Measurements from ENCODE around the gene C14orf132. TPM values are rescaled to one million over a fixed set of nuclear protein-coding genes. Genes with fewer than 3 reads are reported as not detected.

Gene C14orf132
- total RNA-seq, 2 experiments from 2014 or later, result 0.80 to 1.1 TPM

DNA sequence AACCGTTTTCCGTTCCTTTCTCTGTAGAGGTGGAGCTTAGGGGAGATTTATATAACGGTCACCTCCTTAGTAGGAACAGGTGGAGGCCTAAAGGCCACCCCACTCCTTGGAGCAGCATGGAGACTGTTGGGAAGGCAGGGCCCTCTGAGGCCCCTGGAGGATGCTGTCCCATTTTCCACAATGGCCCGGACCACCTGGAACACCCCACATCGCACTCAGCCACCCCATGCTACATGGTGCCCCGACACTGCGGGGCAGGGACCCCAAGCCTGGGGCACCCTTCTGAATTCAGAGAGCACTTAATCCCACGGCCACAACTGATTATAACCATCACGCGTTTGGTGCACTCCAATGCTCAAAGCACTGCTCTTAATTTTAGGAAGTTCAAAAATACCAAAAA, 41.4 kb downstream of the C14orf132 start:
- POLR2A ChIA-PET, result no interaction called here
- CTCF ChIA-PET, result no interaction called here

GRCh38 chr14:96081224-96081623, 42.1 kb downstream of the C14orf132 start:
- CTCF ChIA-PET, result no interaction called here
- POLR2A ChIA-PET, result no interaction called here

GRCh38 chr14:96081767-96082400, 42.7 kb downstream of the C14orf132 start:
- ChIA-PET CTCF (no interaction called here), POLR2A (no interaction called here)

DNA sequence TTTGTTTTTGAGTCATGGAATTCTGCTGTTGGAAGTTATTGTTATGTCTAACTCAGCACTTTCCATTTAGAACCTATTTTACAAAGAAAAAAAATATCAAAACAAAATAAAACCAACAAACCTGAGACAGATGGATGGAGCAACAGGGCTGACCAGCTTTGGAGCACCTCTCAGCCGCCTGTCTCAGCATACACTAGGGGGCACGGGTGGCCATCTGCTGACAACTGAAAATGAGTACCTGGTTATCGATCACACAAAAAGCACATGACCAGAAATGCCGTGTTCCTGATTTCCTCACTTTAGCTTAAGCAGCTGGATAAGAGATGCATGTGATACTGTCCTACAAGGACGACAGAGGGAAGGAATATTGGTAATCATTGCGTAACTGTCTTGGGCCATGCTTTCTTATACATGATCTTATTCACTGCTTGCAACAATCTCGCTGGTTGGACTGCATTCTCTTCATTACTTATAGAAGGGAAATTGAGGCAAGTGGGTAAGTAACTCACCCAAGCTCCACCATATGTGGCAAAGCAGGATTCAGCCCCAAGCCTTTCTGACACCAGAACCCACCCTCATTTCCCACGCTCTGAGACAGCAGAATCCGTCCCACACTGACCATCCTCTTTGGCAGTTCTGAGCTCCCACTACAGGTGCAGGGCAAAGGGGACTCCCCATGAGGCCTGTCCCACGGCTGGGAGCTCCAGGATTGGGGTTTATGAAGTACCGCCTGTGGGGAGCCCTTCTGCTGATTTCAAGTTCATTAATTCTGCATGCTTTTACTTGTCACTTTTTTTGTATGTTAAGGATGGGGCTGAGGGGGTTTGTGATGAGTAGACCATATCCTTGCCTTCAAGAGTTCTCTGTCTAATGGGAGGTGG, 43.5 kb downstream of the C14orf132 start:
- POLR2A ChIA-PET, result no interaction called here
- CTCF ChIA-PET, result no interaction called here

DNA sequence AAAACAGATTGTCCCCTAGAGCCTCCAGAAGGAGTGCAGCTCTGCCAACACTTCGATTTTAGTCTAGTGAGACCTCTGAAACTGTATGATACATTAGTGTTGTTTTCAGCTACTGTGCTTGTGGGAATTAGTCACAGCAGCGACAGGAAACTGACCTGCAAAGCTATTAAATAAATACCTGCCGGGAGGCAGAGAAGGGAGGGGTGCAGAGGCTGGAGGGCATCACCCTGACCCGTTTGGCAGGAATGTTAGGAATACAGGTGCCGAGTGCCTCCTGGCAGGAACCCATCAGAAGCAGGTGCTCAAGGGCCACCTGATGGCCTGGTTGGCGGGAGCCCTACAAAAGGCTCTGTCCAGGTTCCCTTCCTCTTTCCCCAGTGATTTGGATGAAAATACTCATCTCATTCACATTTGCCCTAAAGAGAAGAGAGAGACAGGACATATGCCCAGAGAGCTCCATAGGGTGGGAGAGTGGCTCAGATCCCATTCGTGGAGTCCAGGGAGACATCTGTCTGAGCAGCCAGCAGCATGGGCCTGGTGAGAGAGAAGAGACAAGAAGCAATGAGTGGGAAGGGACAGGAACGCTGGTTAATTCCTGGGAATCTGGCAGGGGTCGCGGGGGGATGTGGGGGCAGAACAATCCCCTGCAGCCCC, 44.6 kb downstream of the C14orf132 start:
- ChIA-PET POLR2A (no interaction called here), CTCF (no interaction called here)

DNA sequence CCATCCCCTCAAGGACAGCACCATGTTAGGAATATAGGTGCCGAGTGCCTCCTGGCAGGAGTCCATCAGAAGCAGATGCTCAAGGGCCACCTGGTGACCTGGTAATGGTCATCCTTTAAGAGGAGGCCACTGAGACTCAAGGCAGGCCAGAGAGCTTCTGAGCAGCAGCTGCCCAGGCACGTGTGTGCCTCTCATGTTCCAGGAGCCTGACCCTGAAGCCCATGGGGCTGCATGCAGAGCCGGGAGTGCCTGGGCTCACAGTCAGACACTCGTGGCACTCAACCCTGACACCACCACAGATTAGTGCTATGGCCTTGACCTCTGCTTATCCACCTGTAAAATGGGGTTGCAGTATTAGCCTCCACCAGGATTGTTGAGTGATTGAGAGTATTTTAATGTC, 45.6 kb downstream of the C14orf132 start:
- ChIA-PET POLR2A (no interaction called here), CTCF (no interaction called here)

DNA sequence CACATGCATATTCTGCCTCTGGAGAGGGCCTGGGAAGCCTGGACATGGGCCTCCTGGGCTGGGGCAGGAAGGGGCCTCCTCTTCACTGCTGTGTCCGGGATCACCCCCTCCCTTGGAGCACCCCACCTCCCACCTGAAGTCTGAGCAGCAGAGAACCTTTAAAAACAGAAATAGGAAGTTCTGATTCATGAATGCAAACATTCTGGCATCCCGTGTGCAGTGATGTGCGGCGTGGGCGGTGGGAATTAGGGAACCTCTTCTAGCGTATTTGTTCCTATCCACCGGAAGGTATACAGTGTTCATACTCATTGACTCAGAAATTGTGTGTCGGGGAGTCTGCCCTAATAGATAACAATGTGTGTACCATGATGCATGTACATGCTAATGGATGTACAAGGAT, 46.2 kb downstream of the C14orf132 start:
- POLR2A ChIA-PET, result no interaction called here
- CTCF ChIA-PET, result no interaction called here

DNA sequence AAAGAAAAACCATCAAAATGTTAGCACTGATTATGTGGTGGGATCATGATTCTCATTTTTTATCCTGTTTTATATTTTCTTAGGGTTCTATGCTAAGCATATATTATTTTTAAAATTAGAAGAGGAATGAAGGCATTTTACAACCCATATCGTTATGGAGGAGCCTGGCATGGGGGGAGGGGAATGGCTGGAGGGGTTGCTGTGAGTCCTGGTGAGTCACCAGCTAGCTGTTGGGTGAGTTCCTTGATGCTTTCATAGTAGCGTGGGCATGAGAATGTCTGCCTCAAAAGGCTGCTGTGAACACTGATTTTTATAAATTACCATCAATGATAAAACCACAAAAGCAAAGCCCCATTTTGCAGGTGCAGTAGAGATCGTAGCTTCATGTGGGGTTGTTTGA, 46.9 kb downstream of the C14orf132 start:
- POLR2A ChIA-PET, result no interaction called here
- CTCF ChIA-PET, result no interaction called here

GRCh38 chr14:96086574-96087077, 47.5 kb downstream of the C14orf132 start:
- ChIA-PET CTCF (no interaction called here), POLR2A (no interaction called here)

GRCh38 chr14:96088074-96088473, 48.9 kb downstream of the C14orf132 start:
- ChIA-PET POLR2A (no interaction called here), CTCF (no interaction called here)

GRCh38 chr14:96088481-96088880, 49.3 kb downstream of the C14orf132 start:
- POLR2A ChIA-PET, result no interaction called here
- CTCF ChIA-PET, result no interaction called here

DNA sequence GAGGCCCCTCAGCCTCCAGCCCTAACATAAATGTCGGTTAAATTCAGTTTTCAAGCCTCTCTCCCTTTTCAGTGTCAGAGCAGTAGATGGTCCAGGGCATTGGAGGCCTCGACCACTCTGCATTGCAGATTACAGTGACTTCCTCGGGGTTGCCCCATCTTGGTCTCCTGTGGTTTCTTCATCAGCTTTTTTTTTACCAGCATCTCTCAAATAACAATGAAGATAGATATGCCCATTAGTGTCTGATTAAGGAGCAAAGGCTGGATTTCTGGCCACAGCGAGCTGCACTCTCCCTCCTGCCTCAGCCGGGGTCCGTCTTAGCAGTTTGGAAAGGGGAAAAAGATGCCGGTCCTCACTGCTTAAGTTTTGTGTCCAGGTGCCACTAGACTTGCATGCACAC, 49.7 kb downstream of the C14orf132 start:
- CTCF ChIA-PET, result no interaction called here
- POLR2A ChIA-PET, result no interaction called here

- ChIA-PET POLR2A (no interaction called here), CTCF (no interaction called here)
Measured at GRCh38 chr14:96089401-96089800, 50.2 kb downstream of the C14orf132 start.

DNA sequence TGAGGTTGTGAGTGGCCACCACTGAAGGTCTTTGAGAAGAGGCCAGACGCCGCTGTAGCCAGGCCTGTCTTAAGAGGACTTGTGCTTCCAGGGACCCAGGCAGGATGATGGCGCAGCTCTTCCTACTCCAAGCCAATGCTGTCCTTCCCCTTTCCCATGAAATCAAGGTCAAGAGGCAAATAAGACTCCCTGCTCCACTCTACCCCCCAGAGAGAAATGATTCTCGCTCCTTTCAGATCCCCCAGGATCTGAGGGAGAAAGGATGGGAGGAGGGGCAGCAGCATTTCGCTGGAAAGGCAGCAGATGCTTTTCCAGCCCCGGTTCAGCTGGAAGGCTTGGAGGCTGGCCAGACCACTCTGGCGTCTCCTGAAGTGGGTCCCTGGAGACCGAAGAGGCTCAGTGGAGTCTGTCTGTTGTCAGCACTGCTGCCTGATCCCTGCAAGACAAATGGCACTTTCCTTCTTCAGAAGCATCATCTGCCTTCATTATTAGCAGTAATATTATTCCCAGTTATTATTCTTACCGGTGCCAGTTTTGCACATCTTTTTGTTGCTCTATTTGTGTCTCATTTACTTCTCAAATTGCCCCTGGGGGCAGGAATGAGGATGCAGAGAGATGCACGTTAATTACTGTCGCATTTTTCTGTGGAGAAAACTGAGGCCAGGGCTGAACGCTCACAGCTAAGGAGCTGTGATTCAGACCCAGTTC, 51.4 kb downstream of the C14orf132 start:
- CTCF ChIA-PET, result no interaction called here
- POLR2A ChIA-PET, result no interaction called here

- POLR2A ChIA-PET, result no interaction called here
- CTCF ChIA-PET, result no interaction called here
Measured at GRCh38 chr14:96091149-96091693, 52.1 kb downstream of the C14orf132 start.

- CTCF ChIA-PET, result no interaction called here
- POLR2A ChIA-PET, result no interaction called here
Measured at GRCh38 chr14:96091941-96092411, 52.8 kb downstream of the C14orf132 start.

DNA sequence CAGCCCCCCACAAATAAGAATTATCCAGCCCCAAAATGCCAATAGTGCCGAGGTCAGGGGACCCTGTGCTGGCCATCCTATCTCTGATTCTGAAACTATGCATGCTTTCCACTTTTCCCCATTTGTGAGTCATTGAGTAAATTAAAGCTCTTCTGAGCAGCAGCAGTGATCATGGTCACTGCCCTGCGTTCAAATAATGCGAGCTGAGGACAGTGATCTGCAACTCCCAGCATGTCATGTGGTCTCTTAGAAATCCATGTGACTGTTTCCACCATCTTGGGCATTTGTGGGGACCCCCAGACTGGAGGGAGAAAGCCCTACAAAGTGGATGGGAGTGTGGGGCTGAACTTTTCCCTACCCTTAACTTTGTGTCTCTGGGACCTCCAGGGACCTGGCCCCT, 53.8 kb downstream of the C14orf132 start:
- POLR2A ChIA-PET, result no interaction called here
- CTCF ChIA-PET, result no interaction called here

DNA sequence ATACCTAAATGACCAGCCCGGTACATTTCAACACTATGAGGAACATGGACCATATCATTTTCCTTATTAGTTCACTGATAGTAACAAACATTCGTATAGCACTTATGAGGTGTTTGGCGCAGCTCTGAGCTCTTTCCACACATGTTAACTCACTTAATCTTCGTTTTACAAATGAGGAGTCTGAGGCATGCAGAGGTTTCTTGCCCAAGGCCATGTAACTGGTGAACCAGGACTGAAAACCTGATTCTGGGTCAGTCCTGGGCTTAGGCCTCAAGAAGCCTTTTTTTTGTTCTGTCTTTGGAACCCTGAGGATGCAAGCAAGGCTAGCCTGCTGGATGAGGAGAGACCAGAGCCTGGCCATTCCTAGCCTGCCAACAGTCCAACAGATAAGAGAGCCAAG, 55.0 kb downstream of the C14orf132 start:
- CTCF ChIA-PET, result no interaction called here
- POLR2A ChIA-PET, result no interaction called here

DNA sequence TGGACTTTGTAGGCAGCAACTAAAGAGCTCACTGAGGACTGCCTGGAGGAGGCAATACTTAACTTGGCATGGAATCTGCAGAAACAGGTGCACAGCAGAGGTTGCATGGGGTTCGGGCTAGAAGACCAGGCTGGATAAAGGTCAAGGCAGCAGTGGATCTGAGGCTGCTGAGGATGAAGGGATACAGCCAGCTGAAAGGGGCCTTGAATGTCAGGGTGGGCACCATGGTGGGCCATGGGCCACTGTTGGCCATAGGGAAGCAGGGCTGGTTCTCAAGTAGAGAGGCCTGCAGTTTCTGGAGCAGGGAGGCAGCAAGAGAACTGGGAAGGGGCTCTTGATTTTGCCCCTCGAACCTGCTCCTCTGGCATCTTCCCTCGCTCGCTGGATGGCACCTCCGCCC, 55.5 kb downstream of the C14orf132 start:
- ChIA-PET POLR2A (no interaction called here), CTCF (no interaction called here)

- CTCF ChIA-PET, result no interaction called here
Measured at GRCh38 chr14:96095058-96095457, 55.9 kb downstream of the C14orf132 start.

More at GRCh38 chr14:96095058-96095457, 55.9 kb downstream of the C14orf132 start:
- POLR2A ChIA-PET, result no interaction called here
